Measurements from ENCODE around the gene KRTAP5-10. TPM values are rescaled to one million over a fixed set of nuclear protein-coding genes. Genes with fewer than 3 reads are reported as not detected.

Gene KRTAP5-10
- total RNA-seq: not detected in 2 replicates

DNA sequence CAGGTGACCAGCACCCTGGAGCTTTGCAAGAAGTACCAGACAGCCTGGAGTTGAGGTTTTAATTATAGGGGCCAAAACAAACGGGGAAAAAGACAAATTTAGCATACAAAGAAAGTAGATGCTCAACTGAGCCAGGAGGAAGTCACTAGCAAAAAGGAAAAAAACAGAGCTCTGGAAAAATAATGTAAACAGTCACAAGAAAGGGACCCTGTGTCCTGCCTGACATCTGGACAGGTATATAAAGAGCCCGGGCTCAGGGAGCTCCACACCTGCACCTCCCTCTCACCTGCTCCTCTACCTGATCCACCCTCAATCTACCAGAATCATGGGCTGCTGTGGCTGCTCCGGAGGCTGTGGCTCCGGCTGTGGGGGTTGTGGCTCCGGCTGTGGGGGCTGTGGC, at the start of gene KRTAP5-10:
TSS of gene KRTAP5-10 (plus strand) at position 301 of the 400 bp plus-strand sequence. CDS start at position 326, 25 bp downstream.

DNA sequence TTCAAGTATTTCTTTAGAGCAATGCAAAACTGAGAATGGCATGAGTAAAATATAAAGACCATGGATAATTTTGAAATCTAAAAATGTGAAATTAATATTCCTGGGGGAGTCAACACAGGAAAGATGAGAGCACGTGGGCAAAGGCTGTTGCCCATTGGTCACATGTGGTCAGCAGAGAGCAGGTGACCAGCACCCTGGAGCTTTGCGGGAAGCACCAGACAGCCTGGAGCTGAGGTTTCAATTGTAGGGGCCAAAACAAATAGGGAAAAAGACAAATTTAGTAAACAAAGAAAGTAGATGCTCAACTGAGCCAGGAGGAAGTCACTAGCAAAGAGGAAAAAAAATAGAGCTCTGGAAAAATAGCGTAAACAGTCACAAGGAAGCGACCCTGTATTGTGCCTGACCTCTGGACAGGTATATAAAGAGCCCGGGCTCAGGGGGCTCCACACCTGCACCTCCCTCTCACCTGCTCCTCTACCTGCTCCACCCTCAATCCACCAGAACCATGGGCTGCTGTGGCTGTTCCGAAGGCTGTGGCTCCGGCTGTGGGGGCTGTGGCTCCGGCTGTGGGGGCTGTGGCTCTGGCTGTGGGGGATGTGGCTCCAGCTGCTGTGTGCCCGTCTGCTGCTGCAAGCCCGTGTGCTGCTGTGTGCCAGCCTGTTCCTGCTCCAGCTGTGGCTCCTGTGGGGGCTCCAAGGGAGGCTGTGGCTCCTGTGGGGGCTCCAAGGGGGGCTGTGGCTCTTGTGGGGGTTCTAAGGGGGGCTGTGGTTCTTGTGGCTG, 38.4 kb upstream of the KRTAP5-10 start, which contains the start of gene KRTAP5-7:
TSS of gene KRTAP5-7 (plus strand) at position 472 of the 780 bp plus-strand sequence. CDS start at position 506, 34 bp downstream.

GRCh38 chr11:71537977-71538665, 27.2 kb upstream of the KRTAP5-10 start, which contains the start of gene KRTAP5-8:
Gene KRTAP5-8 (plus strand): TSS chr11:71538025. CDS start chr11:71538056, 31 bp downstream.

GRCh38 chr11:71548120-71548519, 17.2 kb upstream of the KRTAP5-10 start, which contains the start of gene KRTAP5-9:
Gene KRTAP5-9 (plus strand): TSS chr11:71548420. CDS start chr11:71548658, 238 bp downstream.

DNA sequence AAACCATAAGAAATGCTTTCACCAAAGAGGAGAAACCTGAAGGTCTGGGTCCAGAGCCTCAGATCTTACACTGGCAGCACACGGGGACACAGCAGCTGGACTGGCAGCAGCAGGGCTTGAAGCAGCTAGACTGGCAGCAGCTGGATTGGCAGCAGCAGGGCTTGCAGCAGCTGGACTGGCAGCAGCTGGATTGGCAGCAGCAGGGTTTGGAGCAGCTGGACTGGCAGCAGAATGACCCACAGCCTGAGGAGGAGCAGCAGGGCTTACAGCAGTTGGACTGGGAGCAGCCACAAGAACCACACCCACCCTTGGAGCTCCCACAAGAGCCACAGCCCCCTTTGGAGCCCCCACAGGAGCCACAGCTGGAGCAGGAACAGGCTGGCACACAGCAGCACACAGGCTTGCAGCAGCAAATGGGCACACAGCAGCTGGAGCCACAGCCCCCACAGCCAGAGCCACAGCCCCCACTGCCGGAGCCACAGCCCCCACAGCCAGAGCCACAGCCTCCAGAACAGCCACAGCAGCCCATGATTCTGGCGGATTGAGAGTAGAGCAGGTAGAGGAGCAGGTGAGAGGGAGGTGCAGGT, 17.0 kb downstream of the KRTAP5-10 start, which contains the start of gene KRTAP5-11:
TSS of gene KRTAP5-11 (minus strand) at position 567 of the 587 bp plus-strand sequence. CDS start at position 529, 38 bp downstream.

Other genes starting within 250 kb of the KRTAP5-10 start
- 142 and 148 TPM in 2 replicates for gene DHCR7, start 117.2 kb upstream of the KRTAP5-10 start, total RNA-seq
- gene NADSYN1, start 112.4 kb upstream of the KRTAP5-10 start, total RNA-seq: 31.8 and 45.2 TPM in 2 replicates
- gene KRTAP5-7, start 38.3 kb upstream of the KRTAP5-10 start, total RNA-seq: not detected in 2 replicates
- not detected in 2 replicates for gene KRTAP5-8, start 27.5 kb upstream of the KRTAP5-10 start, total RNA-seq
- not detected in 2 replicates for gene KRTAP5-9, start 17.1 kb upstream of the KRTAP5-10 start, total RNA-seq
- not detected in 2 replicates for gene KRTAP5-11, start 17.3 kb downstream of the KRTAP5-10 start, total RNA-seq